GM19372 (cell line): ENCODE data around the gene TBC1D14.

ENCODE experiments used
- ATAC-seq: cut with Tn5 transposase; IDR thresholded peaks from one replicate; pipeline ENCODE4 v1.9.1; 2021; ENCODE audit warnings: mild to moderate bottlenecking, low read depth, moderate library complexity; ENCODE audit not compliant: unreplicated experiment

Gene TBC1D14

DNA sequence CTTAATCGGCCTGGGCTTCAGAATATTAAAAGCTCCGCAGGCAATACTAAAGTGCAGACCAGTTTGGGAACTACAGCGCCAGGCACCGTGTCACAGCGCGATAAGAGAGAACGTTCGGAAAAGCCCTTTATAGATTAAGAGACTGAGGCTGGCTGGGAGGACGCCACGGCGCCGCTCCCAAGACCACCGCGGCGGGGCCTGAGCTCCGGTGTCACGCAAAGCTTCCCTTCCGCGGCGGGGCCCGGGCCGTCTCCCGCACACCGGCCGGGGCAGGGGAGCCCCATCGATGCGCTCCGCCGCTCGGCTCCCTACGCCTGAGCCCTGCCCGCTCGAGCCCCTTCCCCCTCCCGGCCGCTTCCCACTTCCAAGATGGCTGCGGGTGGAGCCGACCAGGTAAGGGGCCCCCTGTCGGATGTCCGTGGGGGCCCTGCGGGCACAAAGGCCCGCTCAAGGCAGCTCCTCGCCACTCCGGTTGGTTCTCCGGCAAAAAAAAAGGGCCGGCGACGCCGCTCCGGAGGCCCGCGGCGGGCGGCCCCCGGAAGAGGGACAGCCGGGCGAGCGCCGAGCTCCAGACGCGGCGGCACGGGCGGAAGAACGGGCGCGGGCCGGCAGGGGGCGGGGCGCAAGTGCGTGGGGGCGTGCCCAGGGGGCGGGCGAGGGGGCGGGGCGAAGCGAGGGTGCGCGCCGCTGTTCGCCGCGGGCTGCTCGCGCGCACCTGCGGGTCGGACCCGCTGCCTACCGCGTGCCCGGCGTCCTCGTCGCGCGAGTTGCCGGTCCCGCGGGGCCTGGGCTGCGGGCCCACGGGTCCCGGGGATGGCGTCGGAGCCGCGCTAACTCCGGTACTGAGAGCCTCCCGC lies at the start of gene TBC1D14:
TBC1D14 (plus strand) TSS at position 714 of the 857 bp plus-strand sequence. CDS start 13,564 bp downstream, outside the sequence.
- ATAC-seq, result peak; percentile 76

DNA sequence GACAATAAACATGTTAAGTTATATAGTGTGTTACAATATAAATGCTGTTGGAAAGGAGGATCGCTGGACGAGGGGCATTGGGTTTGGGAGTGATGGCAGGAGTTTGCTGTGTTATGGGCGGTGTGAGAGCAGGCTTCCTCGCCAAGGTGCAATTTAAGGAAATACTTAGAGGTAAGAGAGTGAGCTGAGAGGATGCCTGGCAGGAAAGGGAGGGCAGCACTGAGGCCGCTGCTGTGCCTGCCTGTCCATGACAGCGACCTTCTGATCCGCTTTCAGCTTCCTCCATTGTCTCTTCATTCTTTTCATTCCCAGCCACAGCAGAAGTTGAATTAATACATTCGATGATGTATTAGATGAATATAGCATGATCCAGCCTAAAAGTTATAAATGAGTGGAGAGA lies 41.2 kb upstream of the TBC1D14 start:
- no peak for ATAC-seq

GRCh38 chr4:6869944-6870343 lies 39.7 kb upstream of the TBC1D14 start:
- no peak for ATAC-seq

DNA sequence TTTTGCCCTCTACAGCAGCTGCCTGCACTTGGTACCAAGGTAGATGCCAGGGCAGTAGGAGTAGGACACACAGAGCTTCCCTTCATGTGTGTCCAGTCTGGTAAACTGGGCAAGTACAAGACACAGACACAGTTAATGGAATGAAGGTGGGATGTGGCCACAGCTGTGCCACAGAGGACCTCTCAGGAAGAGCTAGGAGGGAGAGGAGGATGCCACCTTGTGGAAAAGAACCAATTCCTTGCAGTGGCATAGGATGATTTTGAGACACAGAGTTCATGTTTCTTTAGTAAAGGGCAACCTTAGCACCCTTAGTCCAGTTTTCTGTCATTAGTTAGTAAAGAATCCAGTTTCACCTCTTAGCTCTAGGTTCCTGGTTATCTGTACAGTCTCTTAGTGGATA lies 36.3 kb upstream of the TBC1D14 start:
- ATAC-seq, result no peak

- no peak for ATAC-seq
These were observed 35.7 kb upstream of the TBC1D14 start for GRCh38 chr4:6873792-6874461.

DNA sequence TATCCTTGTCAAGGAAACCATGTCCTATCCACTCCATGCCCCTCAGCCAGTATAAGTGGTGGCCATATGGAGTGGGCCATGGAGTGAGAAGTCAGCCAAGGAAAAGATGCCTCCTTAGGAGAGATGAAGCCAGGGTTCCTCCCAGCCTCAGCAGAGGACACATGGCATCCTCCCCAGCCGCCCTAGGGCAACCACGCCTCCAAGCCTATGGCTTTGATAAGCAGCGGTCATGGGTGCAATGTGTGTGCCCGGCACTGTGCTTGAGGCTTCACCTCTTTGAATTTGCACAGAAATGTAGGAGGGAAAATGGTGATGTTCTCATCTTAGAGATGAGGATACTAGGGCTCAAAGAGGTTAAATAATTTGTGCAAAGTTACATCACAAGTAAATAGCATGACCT lies 34.6 kb upstream of the TBC1D14 start:
- no peak for ATAC-seq

DNA sequence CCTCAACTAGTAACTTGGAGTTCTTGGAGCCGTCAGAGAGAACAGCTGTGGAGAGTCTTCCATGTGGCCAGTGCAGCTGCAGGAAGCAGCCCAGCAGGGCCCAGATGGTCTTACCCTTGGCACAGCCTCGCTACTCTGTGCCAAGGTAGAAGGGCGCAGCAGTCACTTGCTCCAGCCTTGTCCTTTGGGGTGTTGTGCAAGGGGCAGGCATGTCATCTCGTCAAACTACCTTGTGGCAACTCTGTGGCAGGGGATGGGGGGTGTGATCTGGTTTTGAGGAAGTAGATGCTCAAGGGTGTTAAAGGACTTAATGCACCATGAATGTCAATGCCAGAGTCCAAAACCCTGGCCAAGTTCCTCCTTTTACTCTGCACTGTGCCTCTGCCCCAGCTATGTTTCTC lies 34.2 kb upstream of the TBC1D14 start:
- no peak for ATAC-seq

GRCh38 chr4:6876440-6876839 lies 33.2 kb upstream of the TBC1D14 start:
- no peak for ATAC-seq

DNA sequence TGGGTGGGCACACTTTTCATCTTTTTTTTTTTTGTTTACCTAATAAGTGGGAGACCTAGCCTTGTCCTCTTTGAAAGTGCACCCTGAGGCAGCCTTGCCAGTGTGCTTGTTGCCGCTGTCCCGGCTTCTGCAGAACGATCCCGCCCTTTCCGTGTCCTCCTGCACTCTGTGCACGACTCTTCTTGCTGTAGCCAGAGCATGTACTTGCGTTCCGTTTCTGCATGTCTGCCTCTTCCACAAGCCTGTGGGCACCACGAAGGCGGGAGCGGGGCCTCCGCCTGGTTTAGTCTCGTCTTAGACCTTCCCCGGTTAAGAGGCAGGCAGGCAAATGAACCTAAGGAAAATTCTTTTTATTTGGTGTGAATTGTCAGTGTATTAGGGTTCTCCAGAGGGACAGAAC lies 32.6 kb upstream of the TBC1D14 start:
- ATAC-seq, result no peak

- ATAC-seq, result no peak
These were observed 31.1 kb upstream of the TBC1D14 start for GRCh38 chr4:6878451-6879059.

DNA sequence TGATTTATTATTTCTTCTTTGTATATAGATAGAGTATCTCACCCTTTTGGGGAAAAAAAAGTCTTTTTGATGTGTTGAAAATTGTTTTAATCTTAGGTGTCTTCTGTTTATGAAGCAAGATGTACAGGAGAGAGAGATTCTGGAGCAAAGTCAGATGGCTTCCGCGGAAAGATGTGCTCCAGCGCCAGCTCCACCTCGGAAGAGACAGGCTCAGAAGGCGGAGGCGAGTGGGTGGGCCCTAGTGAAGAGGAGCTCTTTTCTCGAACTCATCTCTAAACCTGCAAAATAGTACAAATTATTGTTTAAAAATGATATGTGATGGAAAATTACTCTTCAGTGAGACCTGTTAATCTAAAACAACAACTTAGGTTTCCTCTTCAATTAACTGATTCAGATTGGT lies 28.9 kb upstream of the TBC1D14 start:
- no peak for ATAC-seq

- ATAC-seq, result no peak
These were observed 27.7 kb upstream of the TBC1D14 start for GRCh38 chr4:6881908-6882307.

DNA sequence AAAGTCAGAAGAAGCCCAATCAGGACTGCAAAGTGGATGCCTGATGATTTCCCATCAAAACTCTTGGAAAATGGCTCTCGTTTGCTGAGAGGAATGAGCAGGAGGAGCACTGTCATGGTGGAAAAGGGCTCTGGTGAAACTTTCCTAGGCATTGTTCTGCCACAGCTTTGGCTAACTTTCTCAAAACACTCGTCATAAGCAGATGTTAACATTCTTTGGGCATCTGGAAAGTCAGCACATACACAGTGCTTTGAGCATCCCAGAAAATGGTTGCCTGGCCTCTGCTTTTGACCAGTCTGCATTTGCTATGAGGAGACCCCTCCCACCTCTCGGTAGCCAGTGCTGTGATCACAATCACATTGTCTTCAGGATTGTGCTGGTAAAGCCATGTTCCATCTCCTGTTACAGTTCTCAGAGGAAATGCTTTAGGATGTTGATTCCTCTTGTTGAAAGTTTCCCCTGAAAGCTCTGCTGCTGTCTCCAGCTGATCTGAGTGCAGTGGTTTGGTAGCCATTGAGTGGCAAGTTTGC lies 25.2 kb upstream of the TBC1D14 start:
- ATAC-seq, result no peak

DNA sequence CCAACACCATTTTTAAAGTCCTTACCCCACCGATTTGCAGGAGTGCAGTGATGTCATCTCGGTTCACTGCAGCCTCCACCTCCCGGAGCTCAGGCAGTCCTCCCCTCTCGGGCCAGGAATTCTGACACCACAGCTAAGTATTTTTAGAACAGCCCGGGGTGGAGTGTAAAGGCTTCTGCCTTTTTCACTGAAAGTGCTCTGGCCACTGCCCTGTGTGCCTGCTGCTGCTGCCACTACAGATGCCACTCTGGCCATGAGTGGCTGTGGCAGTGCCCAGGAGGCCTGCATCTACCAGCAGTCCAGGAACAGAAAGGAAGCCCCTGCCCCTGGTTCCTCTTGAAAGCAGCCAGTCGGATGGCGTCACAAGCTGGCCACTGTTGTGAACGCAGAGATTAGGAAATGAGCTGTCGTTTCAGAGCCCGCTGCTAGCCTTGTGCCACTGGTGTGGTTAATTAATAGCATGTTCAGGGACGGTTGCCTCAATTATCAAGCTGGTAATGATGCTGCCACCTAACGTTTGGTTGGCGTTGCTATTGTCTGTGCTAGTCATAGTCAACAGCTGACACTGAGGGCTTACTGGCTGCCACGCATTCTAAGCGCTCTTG lies 23.6 kb upstream of the TBC1D14 start:
- no peak for ATAC-seq

DNA sequence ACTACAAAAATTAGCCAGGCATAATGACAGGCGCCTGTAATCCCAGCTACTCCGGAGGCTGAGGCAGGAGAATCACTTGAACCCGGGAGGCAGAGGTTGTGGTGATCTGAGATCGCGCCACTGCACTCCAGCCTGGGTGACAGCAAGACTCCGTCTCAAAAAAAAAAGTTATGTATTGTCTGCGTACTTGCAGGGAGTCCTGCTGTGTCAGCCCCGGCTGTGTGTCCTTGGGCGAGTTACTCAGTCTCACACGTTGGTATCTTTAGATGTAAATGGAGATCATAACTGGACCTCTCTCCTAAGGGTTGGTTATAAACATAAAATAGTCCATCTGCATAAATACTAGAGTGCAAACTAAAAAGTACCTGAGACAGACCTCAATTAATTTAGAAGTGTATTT lies 22.7 kb upstream of the TBC1D14 start:
- ATAC-seq, result no peak

DNA sequence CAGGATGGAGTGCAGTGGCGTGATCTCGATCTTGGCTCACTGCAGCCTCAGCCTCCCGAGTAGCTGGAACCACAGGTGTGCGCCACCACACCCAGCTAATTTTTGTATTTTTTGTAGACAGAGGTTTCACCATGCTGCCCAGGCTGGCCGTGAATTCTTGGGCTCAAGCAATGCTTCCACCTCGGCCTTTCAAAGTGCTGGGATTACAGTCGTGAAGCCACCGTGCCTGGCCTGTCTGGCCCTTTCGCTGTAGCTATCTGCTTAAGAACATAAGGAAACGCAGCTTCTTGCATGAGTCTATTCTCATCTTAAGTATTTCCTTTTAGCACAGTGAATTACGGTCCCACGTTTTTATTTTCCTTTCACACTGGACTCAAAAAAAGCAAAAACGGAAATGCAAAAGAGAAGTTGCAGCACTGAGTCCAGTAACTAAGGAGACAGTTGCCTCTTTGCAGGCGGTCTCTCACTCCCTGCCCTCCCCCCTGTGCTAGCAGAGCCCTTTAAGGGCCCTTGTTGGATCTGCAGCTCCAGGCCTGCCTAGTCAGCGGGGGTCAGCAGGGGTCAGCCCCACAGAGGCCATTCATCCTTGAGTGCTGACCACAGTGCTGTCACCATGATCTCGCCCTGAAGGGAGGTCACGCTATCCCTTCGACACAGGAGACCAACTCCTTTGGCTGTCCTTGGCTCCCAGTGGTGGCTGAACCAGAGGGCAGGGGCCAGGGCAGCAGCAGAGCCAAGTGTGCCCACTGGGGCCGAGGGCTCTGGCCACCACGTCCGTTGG lies 21.8 kb upstream of the TBC1D14 start:
- ATAC-seq, result no peak

- ATAC-seq, result no peak
These were observed 21.0 kb upstream of the TBC1D14 start for GRCh38 chr4:6888506-6889071.

DNA sequence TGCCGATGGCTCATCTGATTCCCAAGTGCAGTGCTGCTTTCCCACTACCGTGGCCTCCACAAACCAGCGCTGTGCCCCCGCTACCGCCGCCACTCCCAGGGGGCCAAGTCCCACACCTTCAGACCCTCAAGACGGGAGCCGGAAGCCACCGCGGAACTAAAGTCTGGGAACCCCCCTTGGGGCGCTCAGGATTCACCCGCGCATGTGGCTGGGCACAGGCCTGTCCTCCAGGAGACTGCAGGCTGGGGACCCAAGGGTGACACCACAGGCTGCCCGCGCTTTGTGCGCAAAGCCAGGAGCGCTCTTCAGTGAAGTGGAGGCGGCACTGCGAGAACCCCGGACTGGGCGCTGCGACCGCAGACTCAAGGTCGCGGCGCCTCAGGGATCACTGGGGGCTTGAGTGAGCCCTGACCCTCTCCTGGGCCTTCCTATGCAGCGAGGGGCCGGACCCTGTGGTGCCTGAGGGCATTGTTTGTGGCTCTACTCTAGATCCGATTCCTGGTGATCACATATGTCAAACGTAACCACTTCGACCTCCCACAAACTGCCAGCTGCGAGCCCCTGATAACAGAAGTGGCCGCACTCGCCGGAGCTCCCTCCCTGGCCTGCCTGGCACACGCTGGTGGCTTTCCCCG lies 20.4 kb upstream of the TBC1D14 start:
- no peak for ATAC-seq

GRCh38 chr4:6889736-6890324 lies 19.8 kb upstream of the TBC1D14 start:
- no peak for ATAC-seq
